ENCODE results near the gene GPC6.
A peak's percentile ranks its signal among the peaks of the same experiment; 100 is the strongest.

Gene GPC6

GRCh38 chr13:93685900-93686299, 459.3 kb downstream of the GPC6 start:
- Histone ChIP-seq H3K27ac (no peak overlapping the region), H3K27me3 (replicated peaks) (no peaks in the 10 kb centered on the region), H3K36me3 (replicated peaks) (no peaks in the 10 kb centered on the region), H3K4me3 (ENCODE audit: low read depth, low read length) (no peak overlapping the region)
- no peak for TF ChIP-seq CTCF (IDR thresholded peaks at IDR 0.05; ENCODE audit: low read depth, low read length, missing control alignments)
- no peak for DNase-seq
- in situ Hi-C loops (cut with HindIII; ENCODE audit: low pct_ligation_motif_present, low sequenced_read_pairs), result no loop called here

DNA sequence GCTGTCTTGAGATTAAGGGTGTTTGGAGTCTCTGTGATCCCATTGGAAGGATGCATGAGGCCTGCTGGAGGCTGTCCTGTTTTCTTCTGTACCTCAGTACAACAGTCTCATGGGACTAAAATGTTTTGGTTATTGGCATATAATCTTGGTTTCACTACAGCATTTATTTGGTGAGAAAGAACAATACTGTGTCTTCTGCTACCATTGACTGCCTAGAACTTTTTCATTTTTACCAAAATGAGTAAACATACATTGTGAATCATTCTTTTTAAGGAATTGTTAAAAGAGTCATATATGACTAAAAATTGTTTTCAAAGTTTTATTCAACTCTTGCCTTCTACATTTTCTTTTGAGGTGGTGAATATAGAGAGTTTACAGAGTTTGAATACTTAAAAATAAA, 459.8 kb downstream of the GPC6 start:
- in situ Hi-C loops (cut with HindIII; ENCODE audit: low pct_ligation_motif_present, low sequenced_read_pairs), result no loop called here
- no peak for TF ChIP-seq CTCF (IDR thresholded peaks at IDR 0.05; ENCODE audit: low read depth, low read length, missing control alignments)
- Histone ChIP-seq H3K27me3 (replicated peaks) (no peaks in the 10 kb centered on the region), H3K36me3 (replicated peaks) (no peaks in the 10 kb centered on the region), H3K27ac (no peak overlapping the region), H3K4me3 (ENCODE audit: low read depth, low read length) (no peak overlapping the region)
- DNase-seq, result no peak

GRCh38 chr13:93687261-93687660, 460.7 kb downstream of the GPC6 start:
- Histone ChIP-seq H3K4me3 (ENCODE audit: low read depth, low read length) (no peak overlapping the region), H3K36me3 (replicated peaks) (no peaks in the 10 kb centered on the region), H3K27ac (no peak overlapping the region), H3K27me3 (replicated peaks) (no peaks in the 10 kb centered on the region)
- no peak for DNase-seq
- TF ChIP-seq CTCF (IDR thresholded peaks at IDR 0.05; ENCODE audit: low read depth, low read length, missing control alignments), result no peak
- in situ Hi-C loops (cut with HindIII; ENCODE audit: low pct_ligation_motif_present, low sequenced_read_pairs), result no loop called here

DNA sequence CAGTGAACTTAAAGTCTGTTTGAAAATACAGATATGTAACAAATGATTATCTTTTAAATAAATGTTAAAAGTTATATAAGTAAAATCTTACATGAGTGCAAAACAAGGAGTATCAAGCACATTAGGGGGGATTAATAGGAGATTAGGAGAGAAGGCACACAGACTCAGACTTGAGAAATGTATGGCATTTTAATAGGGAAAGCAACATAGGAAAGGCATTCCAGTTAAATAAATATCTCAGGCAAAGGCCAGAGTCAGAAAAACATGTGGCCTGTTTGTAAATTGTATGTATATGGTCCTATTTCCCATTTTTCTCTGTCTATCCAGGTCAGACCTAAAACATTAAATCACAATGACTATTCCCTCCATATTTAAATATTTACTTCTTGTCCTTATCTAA, 462.7 kb downstream of the GPC6 start:
- in situ Hi-C loops (cut with HindIII; ENCODE audit: low pct_ligation_motif_present, low sequenced_read_pairs), result no loop called here
- Histone ChIP-seq H3K4me3 (ENCODE audit: low read depth, low read length) (no peak overlapping the region), H3K27me3 (replicated peaks) (no peaks in the 10 kb centered on the region), H3K27ac (no peak overlapping the region), H3K36me3 (replicated peaks) (no peaks in the 10 kb centered on the region)
- TF ChIP-seq CTCF (IDR thresholded peaks at IDR 0.05; ENCODE audit: low read depth, low read length, missing control alignments), result no peak
- no peak for DNase-seq

GRCh38 chr13:93690139-93690538, 463.5 kb downstream of the GPC6 start:
- H3K36me3 ChIP-seq (replicated peaks), result no peaks in the 10 kb centered on the region
- DNase-seq, result peak; percentile 28
- in situ Hi-C loops (cut with HindIII; ENCODE audit: low pct_ligation_motif_present, low sequenced_read_pairs), result no loop called here
- H3K27ac ChIP-seq, result no peak overlapping the region
- H3K27me3 ChIP-seq (replicated peaks), result no peaks in the 10 kb centered on the region
- H3K4me3 ChIP-seq (ENCODE audit: low read depth, low read length), result no peak overlapping the region
- no peak for TF ChIP-seq CTCF (IDR thresholded peaks at IDR 0.05; ENCODE audit: low read depth, low read length, missing control alignments)

DNA sequence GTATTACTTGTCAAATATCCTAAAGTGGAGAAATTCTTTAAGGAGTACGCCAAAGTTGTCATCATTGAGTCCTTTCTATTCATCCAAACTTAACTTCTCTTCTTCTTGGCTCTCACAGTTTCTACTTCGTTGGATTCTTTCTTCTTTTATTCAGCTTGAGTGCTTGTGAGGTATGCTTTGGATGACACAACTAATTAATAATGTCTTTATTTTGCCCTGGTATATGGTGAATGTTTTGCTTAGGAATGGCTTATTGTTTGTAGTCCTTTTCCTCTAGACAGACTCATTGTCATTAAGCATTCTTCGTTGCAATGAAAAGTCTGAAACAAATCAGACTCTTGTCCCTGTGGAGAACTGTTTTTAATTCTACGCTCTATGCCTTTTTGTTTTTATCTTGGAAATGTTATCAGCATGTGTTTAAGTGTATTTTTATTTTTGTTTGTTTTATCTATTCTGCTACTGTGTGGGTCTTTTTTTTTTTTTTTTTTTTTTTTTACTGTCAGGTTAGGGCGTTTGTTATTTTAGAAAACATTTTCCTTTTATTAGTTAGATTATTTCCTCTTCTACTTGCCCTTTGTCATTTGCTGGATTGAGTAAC, 471.5 kb downstream of the GPC6 start:
- TF ChIP-seq CTCF (IDR thresholded peaks at IDR 0.05; ENCODE audit: low read depth, low read length, missing control alignments), result no peak
- H3K27me3 ChIP-seq (replicated peaks), result no peaks in the 10 kb centered on the region
- DNase-seq, result no peak
- H3K27ac ChIP-seq, result no peak overlapping the region
- H3K4me3 ChIP-seq (ENCODE audit: low read depth, low read length), result no peak overlapping the region
- in situ Hi-C loops (cut with HindIII; ENCODE audit: low pct_ligation_motif_present, low sequenced_read_pairs), result no loop called here
- no peaks in the 10 kb centered on the region for H3K36me3 ChIP-seq (replicated peaks)

Data from brain microvascular endothelial cell (primary cell).